K562 (cell line): ENCODE data around the gene ZFYVE19. TPM values are rescaled to one million over a fixed set of nuclear protein-coding genes. Genes with fewer than 3 reads are reported as not detected.

Source experiments
- ATAC-seq: fragments of 200-7000 bp; cut with Tn5 transposase; 3 replicates; pipeline ENCODE4 v1.9.1; 2020; ENCODE audit warnings: moderate library complexity
- BruUV-seq: library from RNA; stranded (reverse); fragments of 400-500 nt; replicated peaks from 2 replicates; lab custom pipeline; 2021; lab: Mats Ljungman, UMichigan
- CTCF ChIA-PET: fragments of 300-600 bp; formaldehyde crosslinking; extraction: SDS; loops from one replicate; lab custom pipeline; 2021; ENCODE audit warnings: low intra/inter-chr PET ratio; lab: Yijun Ruan, JAX
- POLR2A ChIA-PET: fragments of 300-600, 350-650 bp; sonication (Branson Sonifier 250); formaldehyde crosslinking; extraction: SDS; loops from one replicate; lab custom pipeline; 2021; ENCODE audit warnings: antibody characterized with exemption, inconsistent platforms; lab: Yijun Ruan, JAX
- DNase-seq, 4 experiments: peaks; one replicate each; pipeline versions ENCODE4 v3.0.0 to v3.0.0-alpha.2; 2011 to 2018; ENCODE audit warnings: low spot score in 3 of 4, mixed read lengths in 3 of 4; ENCODE audit errors: extremely low read depth in 1 of 4
- FAIRE-seq: peaks from 2 replicates; lab custom pipeline; 2011; peaks lifted over from hg19 to GRCh38; lab: Jason Lieb, UNC
- H2AFZ ChIP-seq: 2 replicates; pipeline ENCODE4 v1.6.0; 2011; ENCODE audit warnings: low read depth, low read length, control low read depth, inconsistent platforms
- H3K27ac ChIP-seq: fragments of 200-600 bp; 3 replicates; pipeline ENCODE4 v1.8.0; 2011; ENCODE audit warnings: low read depth, mild to moderate bottlenecking, control low read depth, inconsistent platforms, low read length, moderate library complexity, mixed read lengths; ENCODE audit errors: extremely low read depth
- H3K27me3 ChIP-seq, 2 experiments: fragments of 300-600 bp in 1 of 2; 2 replicates in 1 of 2; 3 replicates in 1 of 2; pipeline versions ENCODE4 v1.6.0 to v1.8.0; 2011; ENCODE audit warnings: inconsistent platforms in 2 of 2, low read length in 2 of 2, mild to moderate bottlenecking in 1 of 2, mixed read lengths in 1 of 2, moderate library complexity in 1 of 2; ENCODE audit not compliant: control insufficient read depth in 2 of 2, insufficient read depth in 2 of 2
- H3K36me3 ChIP-seq: fragments of 300-600 bp; 3 replicates; pipeline ENCODE4 v1.8.0; 2011; ENCODE audit warnings: mild to moderate bottlenecking, low read length, inconsistent platforms; ENCODE audit not compliant: control insufficient read depth, insufficient read depth
- H3K4me1 ChIP-seq, 2 experiments: fragments of 200-600 bp in 1 of 2; replicated peaks in 1 of 2; 2 replicates in 1 of 2; 3 replicates in 1 of 2; pipeline versions ENCODE4 v1.5.1 to v1.8.0; 2011; ENCODE audit warnings: inconsistent platforms in 2 of 2, low read length in 2 of 2, mild to moderate bottlenecking in 1 of 2, mixed read lengths in 1 of 2, moderate library complexity in 1 of 2; ENCODE audit not compliant: control insufficient read depth in 2 of 2, insufficient read depth in 2 of 2
- H3K4me2 ChIP-seq: 2 replicates; pipeline ENCODE4 v1.6.1; 2011; ENCODE audit warnings: low read length, control low read depth, inconsistent platforms, mixed read lengths; ENCODE audit not compliant: insufficient read depth
- H3K4me3 ChIP-seq: fragments of 200-600 bp; sonication (generic), shearing (Covaris generic); 2 replicates; pipeline ENCODE4 v1.5.1; 2016; ENCODE audit warnings: control low read depth, inconsistent platforms
- H3K79me2 ChIP-seq: fragments of 200-600 bp; 3 replicates; pipeline ENCODE4 v1.8.0; 2011; ENCODE audit warnings: low read length, inconsistent platforms; ENCODE audit not compliant: control insufficient read depth, insufficient read depth
- H3K9ac ChIP-seq, 2 experiments: 2 replicates each; pipeline versions ENCODE4 v1.6.0 to v1.6.1; 2011; ENCODE audit warnings: low read depth in 2 of 2, low read length in 2 of 2, control low read depth in 1 of 2, inconsistent platforms in 1 of 2, mild to moderate bottlenecking in 1 of 2, mixed read lengths in 1 of 2; ENCODE audit not compliant: insufficient read depth in 1 of 2
- H3K9me1 ChIP-seq: one replicate; pipeline ENCODE4 v1.6.0; 2011; ENCODE audit warnings: inconsistent platforms, mild to moderate bottlenecking, low read length, moderate library complexity; ENCODE audit not compliant: control insufficient read depth, insufficient read depth
- H3K9me3 ChIP-seq: replicated peaks from 2 replicates; pipeline ENCODE4 v1.5.1; 2011; ENCODE audit warnings: low read depth, low read length, inconsistent platforms; ENCODE audit not compliant: control insufficient read depth, insufficient read depth
- H4K20me1 ChIP-seq: replicated peaks from 2 replicates; pipeline ENCODE4 v1.6.1; 2011; ENCODE audit warnings: low read length, inconsistent platforms, mixed read lengths; ENCODE audit not compliant: control insufficient read depth, insufficient read depth
- ASH1L ChIP-seq: fragments of 450-650 bp; IDR thresholded peaks from 2 replicates; pipeline ENCODE4 v1.6.1; 2018; ENCODE audit warnings: borderline replicate concordance, mild to moderate bottlenecking, low read depth; ENCODE audit not compliant: partially characterized antibody
- LARP7 ChIP-seq: fragments of 450-650 bp; IDR thresholded peaks from 2 replicates; pipeline ENCODE4 v1.6.1; 2016
- POLR2G ChIP-seq: fragments of 200-400 bp; formaldehyde crosslinking; IDR thresholded peaks from 2 replicates; pipeline ENCODE4 v1.6.1; 2017; ENCODE audit warnings: low read depth, mild to moderate bottlenecking, antibody characterized with exemption, low read length, moderate library complexity
- whole genome bisulfite sequencing: fragments of 100-300 bp; shearing (Covaris generic); methylation state at CpG from one replicate; pipeline ENCODE4 v1.1.6; 2016; ENCODE audit warnings: low coverage, mixed read lengths; ENCODE audit not compliant: insufficient coverage; ENCODE audit errors: missing lambda C conversion rate; 5-methylcytosine and 5-hydroxymethylcytosine counted together
- in situ Hi-C: fragments of 300-500 bp; cut with MboI; formaldehyde crosslinking; loops from 4 replicates; pipeline ENCODE4 v1.15.0; 2018; ENCODE audit warnings: inconsistent platforms, mixed read lengths
- intact Hi-C: fragments of 100-400 bp; cut with micrococcal nuclease; formaldehyde crosslinking; loops from 2 replicates; pipeline ENCODE4 v1.14.2; 2022
- polyA plus RNA-seq, 8 experiments: library from polyadenylated mRNA; depleted of rRNA in 4 of 8; stranded (reverse) in 5 of 8; unstranded in 3 of 8; fragments of >200 nt; fragmentation: Nextera tagmentation in 2 of 8; fragmentation: Illumina TruSeq in 1 of 8; extraction: Ambion mirVana in 2 of 8; extraction: Trizol in 1 of 8; gene quantifications; 2 replicates each; pipeline versions ENCODE4 v1.2.1 to v1.2.3, GENCODE V29; 2011 to 2014; ENCODE audit warnings: inconsistent platforms in 1 of 8, missing spikeins in 1 of 8
- total RNA-seq, 7 experiments: library from RNA; depleted of rRNA in 6 of 7; stranded (reverse); fragments of >200 nt in 6 of 7; fragmentation: Illumina TruSeq in 2 of 7; extraction: Trizol in 2 of 7; gene quantifications; 2 replicates each; pipeline versions ENCODE4 v1.2.1 to v1.2.3, GENCODE V29; 2011 to 2021; ENCODE audit warnings: low replicate concordance in 1 of 7
- TF ChIP-seq, protein P1 (sequence below): sonication (generic); formaldehyde crosslinking; IDR thresholded peaks from 2 replicates; pipeline ENCODE4 v1.8.1; 2023; ENCODE audit warnings: mild to moderate bottlenecking, missing genetic modification reagents

Gene ZFYVE19
- total and polyA plus RNA-seq, 9 of the 15 experiments (the other 6 are each of a cell fraction or from before 2014, with no cell fraction given) = 1.5 to 36.8 (median 19.9) TPM

DNA sequence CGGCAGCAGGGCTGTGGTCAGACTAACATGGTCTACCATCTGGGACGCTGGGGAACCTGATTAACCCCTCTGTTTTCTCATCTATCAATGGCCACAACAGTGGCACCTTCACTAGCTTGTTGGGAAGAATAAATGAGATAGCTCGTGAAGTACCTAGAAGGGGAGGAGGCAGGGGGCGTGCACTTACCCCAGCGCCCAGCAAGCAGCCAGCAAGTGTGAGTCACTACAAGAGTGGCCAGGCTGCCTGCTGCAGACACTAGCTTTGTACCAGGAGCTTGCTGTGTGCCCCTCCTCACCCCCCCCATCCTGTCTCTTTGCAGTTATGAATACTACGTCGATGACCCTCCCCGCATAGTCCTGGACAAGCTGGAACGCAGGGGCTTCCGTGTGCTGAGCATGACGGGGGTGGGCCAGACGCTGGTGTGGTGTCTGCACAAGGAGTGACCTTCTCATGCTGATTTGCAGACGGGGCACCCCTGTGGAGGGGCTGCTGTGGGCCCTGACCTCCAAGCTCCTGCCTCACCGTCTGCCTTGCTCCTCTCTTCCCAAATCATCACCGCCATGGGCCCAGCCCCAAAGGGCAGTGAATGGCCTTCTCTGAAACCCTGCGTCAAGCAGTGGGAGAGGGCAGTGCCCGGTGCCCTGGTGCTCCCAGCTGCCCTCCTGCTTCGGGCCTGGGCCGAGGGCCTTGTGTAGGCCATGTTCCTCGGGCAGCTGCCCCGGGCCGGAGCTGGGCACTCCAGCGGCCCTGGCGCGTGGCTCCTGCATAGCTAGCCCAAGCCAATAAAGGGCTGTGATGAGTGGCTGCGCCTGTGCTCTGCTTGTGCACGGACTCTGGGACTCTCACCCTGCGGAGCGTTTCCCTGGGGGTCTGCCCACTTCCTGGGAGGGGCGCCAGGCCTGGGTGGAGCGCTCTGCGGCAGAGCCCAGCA, 39.7 kb upstream of the ZFYVE19 start:
- H3K4me1 ChIP-seq = peaks cover 21 to 73% of the 10 kb centered on the region in 2 experiments; a peak in 4 of 5 replicates
- no peaks in the 10 kb centered on the region for H3K9me1 ChIP-seq
- no peak for TF ChIP-seq ASH1L
- no peak for TF ChIP-seq LARP7
- TF ChIP-seq, protein P1, sequence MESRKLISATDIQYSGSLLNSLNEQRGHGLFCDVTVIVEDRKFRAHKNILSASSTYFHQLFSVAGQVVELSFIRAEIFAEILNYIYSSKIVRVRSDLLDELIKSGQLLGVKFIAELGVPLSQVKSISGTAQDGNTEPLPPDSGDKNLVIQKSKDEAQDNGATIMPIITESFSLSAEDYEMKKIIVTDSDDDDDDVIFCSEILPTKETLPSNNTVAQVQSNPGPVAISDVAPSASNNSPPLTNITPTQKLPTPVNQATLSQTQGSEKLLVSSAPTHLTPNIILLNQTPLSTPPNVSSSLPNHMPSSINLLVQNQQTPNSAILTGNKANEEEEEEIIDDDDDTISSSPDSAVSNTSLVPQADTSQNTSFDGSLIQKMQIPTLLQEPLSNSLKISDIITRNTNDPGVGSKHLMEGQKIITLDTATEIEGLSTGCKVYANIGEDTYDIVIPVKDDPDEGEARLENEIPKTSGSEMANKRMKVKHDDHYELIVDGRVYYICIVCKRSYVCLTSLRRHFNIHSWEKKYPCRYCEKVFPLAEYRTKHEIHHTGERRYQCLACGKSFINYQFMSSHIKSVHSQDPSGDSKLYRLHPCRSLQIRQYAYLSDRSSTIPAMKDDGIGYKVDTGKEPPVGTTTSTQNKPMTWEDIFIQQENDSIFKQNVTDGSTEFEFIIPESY (CRISPR knock-in tag) = peak; percentile 3; the same call in 1 of the 2 replicates
- peak; percentile 48; the same call in 1 of the 2 replicates for TF ChIP-seq POLR2G
- no peak overlapping the region for H3K4me3 ChIP-seq
- peaks cover 16% of the 10 kb centered on the region; the same call in 1 of the 3 replicates for H3K36me3 ChIP-seq
- H3K9ac ChIP-seq = peak overlapping the region in 1 of 2 experiments; percentile 63; a peak in 2 of 4 replicates
- no peak overlapping the region for H3K4me2 ChIP-seq
- no peaks in the 10 kb centered on the region; the same call in none of the 2 replicates for H4K20me1 ChIP-seq
- no peak overlapping the region for H3K27ac ChIP-seq
- in situ Hi-C loops = no loop called here
- H3K79me2 ChIP-seq = no peaks in the 10 kb centered on the region
- H3K9me3 ChIP-seq = no peaks in the 10 kb centered on the region
- POLR2A ChIA-PET = interaction anchor here (0.6 to 1.4 kb wide), 5 partner anchors 9 to 127 kb away, joined by 3 to 5 read pairs (median 4); partner anchors contain the start of gene VPS18
- no TSS peak for BruUV-seq
- CTCF ChIA-PET = no interaction called here
- ATAC-seq (no peak), FAIRE-seq (no peak), DNase-seq (peak in 1 of 4 experiments; percentile 39)
- no peak overlapping the region for H2AFZ ChIP-seq
- no peaks in the 10 kb centered on the region for H3K27me3 ChIP-seq
- 70% methylated on average over 23 of the region's 32 CpGs for WGBS
- intact Hi-C loops = loop anchor here (10.0 kb wide), 1 partner anchor 172 kb away; the partner anchor contains the start of gene KNL1
